Esophagus squamous epithelium (tissue), 4 donors: ENCODE measurements around the gene SLC16A1.

ENCODE experiments used
- CTCF ChIP-seq, 6 experiments: fragments of 450-650 bp in 4 of 6; fragments of 200-600 bp in 2 of 6; sonication (generic) in 2 of 6; IDR thresholded peaks; one replicate each; pipeline ENCODE4 v1.5.1; 2016 to 2019; ENCODE audit warnings: antibody characterized with exemption in 6 of 6, mild to moderate bottlenecking in 4 of 6, moderate library complexity in 4 of 6
- POLR2A ChIP-seq, 4 donors: fragments of 450-650 bp; IDR thresholded peaks; one replicate each; pipeline ENCODE4 v1.6.1; 2017; ENCODE audit warnings: antibody characterized with exemption in 4 of 4, mild to moderate bottlenecking in 4 of 4, moderate library complexity in 3 of 4

- no peak for TF ChIP-seq CTCF (IDR thresholded peaks at IDR 0.05)
- no peak for TF ChIP-seq POLR2A (IDR thresholded peaks at IDR 0.05)
These were observed 26.0 kb downstream of the SLC16A1 start for GRCh38 chr1:112929979-112930378.
